ENCODE results near the gene TNS3. TPM values are rescaled to one million over a fixed set of nuclear protein-coding genes. Genes with fewer than 3 reads are reported as not detected.

Gene TNS3
- total and polyA plus RNA-seq, 4 experiments from 2014 or later: 0.11 to 3.2 (median 1.3) TPM; not detected in 1

GRCh38 chr7:47428768-47429472 is 153.0 kb downstream of the TNS3 start:
- Histone ChIP-seq H3K27me3 (ENCODE audit: insufficient read depth, low read length) (no peaks in the 10 kb centered on the region), H3K9me3 (ENCODE audit: control insufficient read depth in 1 of 2, low read length in 2 of 2) (no peaks in the 10 kb centered on the region), H3K36me3 (ENCODE audit: insufficient read depth, low read length) (no peaks in the 10 kb centered on the region), H3K4me1 (ENCODE audit: insufficient read depth, low read length) (no peaks in the 10 kb centered on the region), H3K27ac (ENCODE audit: low read depth, low read length) (no peak overlapping the region), H3K4me3 (ENCODE audit: low read length in 2 of 2) (no peak overlapping the region)
- Mint-ChIP-seq H3K36me3 (no peaks in the 10 kb centered on the region), H3K4me3 (no peak overlapping the region), H3K4me1 (no peaks in the 10 kb centered on the region), H3K9me3 (no peaks in the 10 kb centered on the region), H3K27me3 (no peaks in the 10 kb centered on the region), H3K27ac (no peak overlapping the region)
- no peak for DNase-seq
- ChIA-PET POLR2A (ENCODE audit: partially characterized antibody) (no interaction called here), CTCF (ENCODE audit: partially characterized antibody) (no interaction called here)
- intact Hi-C loops (cut with micrococcal nuclease): no loop called here

GRCh38 chr7:47428052-47428767 is 153.7 kb downstream of the TNS3 start:
- Histone ChIP-seq H3K27me3 (ENCODE audit: insufficient read depth, low read length) (no peaks in the 10 kb centered on the region), H3K4me3 (ENCODE audit: low read length in 2 of 2) (no peak overlapping the region), H3K9me3 (ENCODE audit: control insufficient read depth in 1 of 2, low read length in 2 of 2) (no peaks in the 10 kb centered on the region), H3K36me3 (ENCODE audit: insufficient read depth, low read length) (no peaks in the 10 kb centered on the region), H3K4me1 (ENCODE audit: insufficient read depth, low read length) (no peaks in the 10 kb centered on the region), H3K27ac (ENCODE audit: low read depth, low read length) (no peak overlapping the region)
- H3K27me3 Mint-ChIP-seq: no peaks in the 10 kb centered on the region
- POLR2A ChIA-PET (ENCODE audit: partially characterized antibody): no interaction called here
- H3K4me3 Mint-ChIP-seq: no peak overlapping the region
- H3K4me1 Mint-ChIP-seq: no peaks in the 10 kb centered on the region
- no peak for DNase-seq
- H3K27ac Mint-ChIP-seq: no peak overlapping the region
- no peaks in the 10 kb centered on the region for H3K36me3 Mint-ChIP-seq
- CTCF ChIA-PET (ENCODE audit: partially characterized antibody): no interaction called here
- H3K9me3 Mint-ChIP-seq: no peaks in the 10 kb centered on the region
- intact Hi-C loops (cut with micrococcal nuclease): no loop called here

GRCh38 chr7:47427051-47427643 is 154.8 kb downstream of the TNS3 start:
- intact Hi-C loops (cut with micrococcal nuclease): no loop called here
- CTCF ChIA-PET (ENCODE audit: partially characterized antibody): no interaction called here

GRCh38 chr7:47424523-47424922 is 157.4 kb downstream of the TNS3 start:
- H3K27me3 Mint-ChIP-seq: no peaks in the 10 kb centered on the region
- intact Hi-C loops (cut with micrococcal nuclease): no loop called here
- POLR2A ChIA-PET (ENCODE audit: partially characterized antibody): no interaction called here

More at GRCh38 chr7:47427051-47427643, 154.8 kb downstream of the TNS3 start:
- Histone ChIP-seq H3K36me3 (ENCODE audit: insufficient read depth, low read length) (no peaks in the 10 kb centered on the region), H3K9me3 (ENCODE audit: control insufficient read depth in 1 of 2, low read length in 2 of 2) (no peaks in the 10 kb centered on the region), H3K4me3 (ENCODE audit: low read length in 2 of 2) (no peak overlapping the region), H3K27ac (ENCODE audit: low read depth, low read length) (no peak overlapping the region), H3K27me3 (ENCODE audit: insufficient read depth, low read length) (no peaks in the 10 kb centered on the region), H3K4me1 (ENCODE audit: insufficient read depth, low read length) (no peaks in the 10 kb centered on the region)
- Mint-ChIP-seq H3K4me1 (no peaks in the 10 kb centered on the region), H3K27ac (no peak overlapping the region), H3K27me3 (no peaks in the 10 kb centered on the region), H3K4me3 (no peak overlapping the region), H3K9me3 (no peaks in the 10 kb centered on the region), H3K36me3 (no peaks in the 10 kb centered on the region)
- DNase-seq: no peak
- POLR2A ChIA-PET (ENCODE audit: partially characterized antibody): no interaction called here

GRCh38 chr7:47423196-47423595 is 158.7 kb downstream of the TNS3 start:
- no peaks in the 10 kb centered on the region for H3K36me3 Mint-ChIP-seq
- H3K4me3 Mint-ChIP-seq: no peak overlapping the region
- CTCF ChIA-PET (ENCODE audit: partially characterized antibody): no interaction called here

More at GRCh38 chr7:47424523-47424922, 157.4 kb downstream of the TNS3 start:
- H3K4me3 ChIP-seq (ENCODE audit: low read length in 2 of 2): no peak overlapping the region
- no peaks in the 10 kb centered on the region for H3K36me3 Mint-ChIP-seq
- H3K27me3 ChIP-seq (ENCODE audit: insufficient read depth, low read length): no peaks in the 10 kb centered on the region
- CTCF ChIA-PET (ENCODE audit: partially characterized antibody): no interaction called here
- DNase-seq: no peak
- no peak overlapping the region for H3K27ac Mint-ChIP-seq
- H3K36me3 ChIP-seq (ENCODE audit: insufficient read depth, low read length): no peaks in the 10 kb centered on the region
- H3K4me1 ChIP-seq (ENCODE audit: insufficient read depth, low read length): no peaks in the 10 kb centered on the region
- no peak overlapping the region for H3K27ac ChIP-seq (ENCODE audit: low read depth, low read length)
- peaks cover 0 to 8% (median under 1%) of the 10 kb centered on the region in 8 donors for H3K9me3 Mint-ChIP-seq
- H3K4me1 Mint-ChIP-seq: no peaks in the 10 kb centered on the region
- no peaks in the 10 kb centered on the region for H3K9me3 ChIP-seq (ENCODE audit: control insufficient read depth in 1 of 2, low read length in 2 of 2)
- H3K4me3 Mint-ChIP-seq: no peak overlapping the region

GRCh38 chr7:47422611-47423010 is 159.3 kb downstream of the TNS3 start:
- H3K36me3 ChIP-seq (ENCODE audit: insufficient read depth, low read length): no peaks in the 10 kb centered on the region
- Mint-ChIP-seq H3K27me3 (no peaks in the 10 kb centered on the region), H3K27ac (no peak overlapping the region), H3K36me3 (no peaks in the 10 kb centered on the region), H3K4me3 (no peak overlapping the region), H3K9me3 (peaks cover 0 to 11% (median under 1%) of the 10 kb centered on the region in 8 donors), H3K4me1 (no peaks in the 10 kb centered on the region)
- POLR2A ChIA-PET (ENCODE audit: partially characterized antibody): no interaction called here
- no peaks in the 10 kb centered on the region for H3K9me3 ChIP-seq (ENCODE audit: control insufficient read depth in 1 of 2, low read length in 2 of 2)
- intact Hi-C loops (cut with micrococcal nuclease): no loop called here
- no peak for DNase-seq
- CTCF ChIA-PET (ENCODE audit: partially characterized antibody): no interaction called here
- no peaks in the 10 kb centered on the region for H3K4me1 ChIP-seq (ENCODE audit: insufficient read depth, low read length)
- no peaks in the 10 kb centered on the region for H3K27me3 ChIP-seq (ENCODE audit: insufficient read depth, low read length)
- H3K4me3 ChIP-seq (ENCODE audit: low read length in 2 of 2): no peak overlapping the region
- no peak overlapping the region for H3K27ac ChIP-seq (ENCODE audit: low read depth, low read length)

More at GRCh38 chr7:47423196-47423595, 158.7 kb downstream of the TNS3 start:
- Histone ChIP-seq H3K36me3 (ENCODE audit: insufficient read depth, low read length) (no peaks in the 10 kb centered on the region), H3K9me3 (ENCODE audit: control insufficient read depth in 1 of 2, low read length in 2 of 2) (no peaks in the 10 kb centered on the region), H3K4me3 (ENCODE audit: low read length in 2 of 2) (no peak overlapping the region), H3K27me3 (ENCODE audit: insufficient read depth, low read length) (no peaks in the 10 kb centered on the region), H3K4me1 (ENCODE audit: insufficient read depth, low read length) (no peaks in the 10 kb centered on the region), H3K27ac (ENCODE audit: low read depth, low read length) (no peak overlapping the region)
- POLR2A ChIA-PET (ENCODE audit: partially characterized antibody): no interaction called here
- no peak for DNase-seq
- Mint-ChIP-seq H3K27ac (no peak overlapping the region), H3K9me3 (peaks cover 0 to 11% (median under 1%) of the 10 kb centered on the region in 8 donors), H3K4me1 (no peaks in the 10 kb centered on the region), H3K27me3 (no peaks in the 10 kb centered on the region)
- intact Hi-C loops (cut with micrococcal nuclease): no loop called here

GRCh38 chr7:47421456-47421855 is 160.5 kb downstream of the TNS3 start:
- Mint-ChIP-seq H3K36me3 (no peaks in the 10 kb centered on the region), H3K27me3 (no peaks in the 10 kb centered on the region), H3K4me3 (no peak overlapping the region), H3K4me1 (no peaks in the 10 kb centered on the region), H3K27ac (no peak overlapping the region), H3K9me3 (peaks cover 0 to 11% (median under 1%) of the 10 kb centered on the region in 8 donors)
- DNase-seq: no peak
- ChIA-PET POLR2A (ENCODE audit: partially characterized antibody) (interaction anchor here (0.6 kb wide), 1 partner anchor 69 kb away, joined by 4 read pairs; no protein-coding TSS in a partner anchor), CTCF (ENCODE audit: partially characterized antibody) (no interaction called here)
- H3K27me3 ChIP-seq (ENCODE audit: insufficient read depth, low read length): no peaks in the 10 kb centered on the region
- H3K9me3 ChIP-seq (ENCODE audit: control insufficient read depth in 1 of 2, low read length in 2 of 2): no peaks in the 10 kb centered on the region
- no peak overlapping the region for H3K27ac ChIP-seq (ENCODE audit: low read depth, low read length)
- intact Hi-C loops (cut with micrococcal nuclease): no loop called here
- H3K4me3 ChIP-seq (ENCODE audit: low read length in 2 of 2): no peak overlapping the region
- no peaks in the 10 kb centered on the region for H3K4me1 ChIP-seq (ENCODE audit: insufficient read depth, low read length)
- no peaks in the 10 kb centered on the region for H3K36me3 ChIP-seq (ENCODE audit: insufficient read depth, low read length)

All from CD4-positive, alpha-beta memory T cell (primary cell).